NCI-H2081 treated with DMSO at 0.1 percent for 48 hours (cell line): ENCODE results near the gene IP6K2.

Experiments used
- DNase-seq: peaks from one replicate; lab custom pipeline; 2025; lab: John Stamatoyannopoulos, UW

The IP6K2 gene

GRCh38 chr3:48663489-48664312 is 53.3 kb downstream of the IP6K2 start:
- DNase-seq, result peak; percentile 81

- DNase-seq, result peak; percentile 17
Measured at GRCh38 chr3:48662753-48663488, 54.1 kb downstream of the IP6K2 start, which contains the start of gene CELSR3. CELSR3 (minus strand) TSS chr3:48662886; CDS start chr3:48662634, 252 bp downstream.

- DNase-seq, result no peak
Measured at GRCh38 chr3:48662145-48662752, 54.8 kb downstream of the IP6K2 start.

GRCh38 chr3:48661501-48662144 is 55.4 kb downstream of the IP6K2 start:
- no peak for DNase-seq

GRCh38 chr3:48660800-48661400 is 56.1 kb downstream of the IP6K2 start:
- no peak for DNase-seq

- no peak for DNase-seq
Measured at GRCh38 chr3:48656841-48657281, 60.2 kb downstream of the IP6K2 start.

- DNase-seq, result no peak
Measured at GRCh38 chr3:48656061-48656840, 60.8 kb downstream of the IP6K2 start.

- DNase-seq, result no peak
Measured at GRCh38 chr3:48655606-48656005, 61.4 kb downstream of the IP6K2 start.

- DNase-seq, result no peak
Measured at GRCh38 chr3:48655063-48655462, 62.0 kb downstream of the IP6K2 start.

GRCh38 chr3:48652923-48653715 is 63.9 kb downstream of the IP6K2 start:
- no peak for DNase-seq

GRCh38 chr3:48651771-48652170 is 65.2 kb downstream of the IP6K2 start:
- DNase-seq, result no peak

GRCh38 chr3:48650723-48651122 is 66.3 kb downstream of the IP6K2 start:
- DNase-seq, result no peak

- DNase-seq, result no peak
Measured at GRCh38 chr3:48648188-48648850, 68.7 kb downstream of the IP6K2 start.

GRCh38 chr3:48647714-48648113 is 69.3 kb downstream of the IP6K2 start:
- no peak for DNase-seq

GRCh38 chr3:48644898-48645760 is 71.9 kb downstream of the IP6K2 start:
- DNase-seq, result no peak

GRCh38 chr3:48642605-48643004 is 74.4 kb downstream of the IP6K2 start:
- no peak for DNase-seq

GRCh38 chr3:48641396-48641795 is 75.6 kb downstream of the IP6K2 start:
- no peak for DNase-seq

GRCh38 chr3:48639944-48640606 is 76.9 kb downstream of the IP6K2 start:
- DNase-seq, result no peak
